Heart right ventricle (tissue), 16 donors: ENCODE measurements around the gene KCNN3. TPM values are rescaled to one million over a fixed set of nuclear protein-coding genes. Genes with fewer than 3 reads are reported as not detected.

Source experiments
- ATAC-seq, 8 donors: fragments of 200-7000 bp; cut with Tn5 transposase; one replicate each; pipeline ENCODE4 v1.9.1; 2020; ENCODE audit warnings: mild to moderate bottlenecking in 8 of 8, moderate library complexity in 8 of 8, moderate number of reproducible peaks in 1 of 8
- DNase-seq, 2 donors: peaks; one replicate each; pipeline ENCODE4 v3.0.0-alpha.2; 2020
- H3K27ac ChIP-seq, 10 donors: fragments of 200-600 bp; sonication (generic) in 2 of 10; one replicate each; pipeline versions ENCODE4 v1.5.0 to v1.8.0; 2020 to 2022; ENCODE audit warnings: mild to moderate bottlenecking in 3 of 10
- H3K27me3 ChIP-seq, 7 donors: fragments of 200-600 bp; one replicate each; pipeline ENCODE4 v1.8.0; 2021 to 2022; ENCODE audit warnings: mild to moderate bottlenecking in 2 of 7
- H3K36me3 ChIP-seq, 9 donors: fragments of 200-600 bp; sonication (generic) in 1 of 9; one replicate each; pipeline versions ENCODE4 v1.5.0 to v1.8.0; 2020 to 2022; ENCODE audit warnings: mild to moderate bottlenecking in 2 of 9
- H3K4me1 ChIP-seq, 9 donors: fragments of 200-600 bp; sonication (generic) in 1 of 9; one replicate each; pipeline versions ENCODE4 v1.5.0 to v1.8.0; 2020 to 2022; ENCODE audit warnings: mild to moderate bottlenecking in 4 of 9
- H3K4me3 ChIP-seq, 10 donors: fragments of 200-600 bp; sonication (generic) in 2 of 10; one replicate each; pipeline versions ENCODE4 v1.5.0 to v1.8.0; 2020 to 2022; ENCODE audit warnings: mild to moderate bottlenecking in 7 of 10, moderate library complexity in 2 of 10
- H3K9me3 ChIP-seq, 11 donors: fragments of 200-600 bp in 10 of 11; sonication (generic) in 2 of 11; one replicate each; pipeline versions ENCODE4 v1.5.0 to v1.8.0; 2013 to 2022; ENCODE audit warnings: mild to moderate bottlenecking in 2 of 11, control low read depth in 1 of 11, moderate library complexity in 1 of 11
- CTCF ChIP-seq, 9 donors: fragments of 200-600 bp; sonication (generic) in 2 of 9; IDR thresholded peaks; one replicate each; pipeline versions ENCODE4 v1.5.0 to v1.8.0; 2021 to 2022; ENCODE audit warnings: antibody characterized with exemption in 9 of 9, mild to moderate bottlenecking in 5 of 9, moderate library complexity in 1 of 9
- WGBS, 2 donors: extraction: QIAGEN DNeasy Blood & Tissue Kit; methylation state at CpG; one replicate each; pipeline ENCODE4 v1.1.7; 2013; ENCODE audit warnings: inconsistent platforms in 1 of 2; 5-methylcytosine and 5-hydroxymethylcytosine counted together
- intact Hi-C, 10 donors: fragments of 100-400 bp; cut with DNase I; formaldehyde crosslinking; loops; one replicate each; pipeline versions ENCODE4 v1.11.1 to v1.14.2; 2022
- polyA plus RNA-seq, 2 donors: library from polyadenylated mRNA; stranded (reverse); fragments of 200-250 nt; gene quantifications; one replicate each; pipeline ENCODE4 v1.2.3, GENCODE V29; 2013
- total RNA-seq, 10 donors: library from RNA; stranded (reverse); fragmentation: NEBNext Ultra II Directional in 3 of 10; extraction: Animal tissue kit (Norgen Biotek cat#: 25700) in 3 of 10; gene quantifications; one replicate each; pipeline versions ENCODE4 v1.2.1 to v1.2.4, GENCODE V29; 2021 to 2023
- donor health status: Arrhythmogenic right ventricular cardiomyopathy.
- donor health status: ischemic (EF 13 %, LVEDD 7.1; RV severe dilation, severe dysfunction).
- donor health status: healthy with polysubstance abuse.
- donor health status: DM: no; HTN: yes; CAD: no.
- donor health status: DM: no; HTN: no; CAD: no.
- donor health status: ischemic (EF 25% LVEDD 6.9; RV normal size, moderate dysfunction).
- donor health status: ischemic (EF 25% LVEDD 5.7; RV mildly dilated, moderate dysfunction).
- donor health status: healthy.
- donor health status: DM: yes; HTN: yes; CAD: no.
- donor health status: Ischemic cardiomyopathy.
- donor health status: ischemic (EF 35%, LVEDD 5.7; RV mildly dilated, moderate dysfunction).
- donor health status: nonischemic (EF 11% LVEDD 7.7; RV severe dilation, severe dysfunction).
- donor health status: DM: yes; HTN: yes; CAD: no.
- donor health status: PGD.
- donor health status: ischemic (EF 29% LVEDD 5.4; RV normal size, mild dysfunction).
- donor health status: nonischemic (EF 23%, LVEDD 6.1; RV moderate dilation, normal function).

The KCNN3 gene
- total and polyA plus RNA-seq, 12 donors = 0.17 to 5.9 (median 2.6) TPM

- no peak for ATAC-seq
- 78 to 80% methylated on average over 9 of the region's 9 CpGs for WGBS, 2 donors
- DNase-seq = no peak
- H3K9me3 ChIP-seq = no peaks in the 10 kb centered on the region
- H3K27ac ChIP-seq = peak overlapping the region in 2 of 10 donors; percentile 38 to 49
- no peak overlapping the region for H3K4me3 ChIP-seq
- no peaks in the 10 kb centered on the region for H3K27me3 ChIP-seq
- no peak for TF ChIP-seq CTCF (IDR thresholded peaks at IDR 0.05)
- intact Hi-C loops = no loop called here
- H3K4me1 ChIP-seq = peaks cover 17 to 73% (median 35%) of the 10 kb centered on the region in 9 donors
- no peaks in the 10 kb centered on the region for H3K36me3 ChIP-seq
These were observed 36.9 kb downstream of the KCNN3 start for GRCh38 chr1:154833209-154833608.

- no peak overlapping the region for H3K4me3 ChIP-seq
- DNase-seq = no peak
These were observed 37.7 kb downstream of the KCNN3 start for GRCh38 chr1:154832384-154832783.

GRCh38 chr1:154831462-154831861 lies 38.6 kb downstream of the KCNN3 start:
- H3K4me3 ChIP-seq = no peak overlapping the region

More at GRCh38 chr1:154832384-154832783, 37.7 kb downstream of the KCNN3 start:
- H3K9me3 ChIP-seq = no peaks in the 10 kb centered on the region
- H3K36me3 ChIP-seq = no peaks in the 10 kb centered on the region
- no peaks in the 10 kb centered on the region for H3K27me3 ChIP-seq
- TF ChIP-seq CTCF (IDR thresholded peaks at IDR 0.05) = no peak
- 88 to 96% methylated on average over 2 of the region's 2 CpGs for WGBS, 2 donors
- peak overlapping the region in 2 of 10 donors; percentile 38 to 49 for H3K27ac ChIP-seq
- intact Hi-C loops = no loop called here
- H3K4me1 ChIP-seq = peaks cover 17 to 66% (median 35%) of the 10 kb centered on the region in 9 donors
- no peak for ATAC-seq

GRCh38 chr1:154829062-154829461 lies 41.0 kb downstream of the KCNN3 start:
- DNase-seq = no peak
- Histone ChIP-seq H3K9me3 (no peaks in the 10 kb centered on the region), H3K4me1 (peaks cover 14 to 38% (median 26%) of the 10 kb centered on the region in 9 donors), H3K27me3 (no peaks in the 10 kb centered on the region), H3K36me3 (no peaks in the 10 kb centered on the region), H3K27ac (no peak overlapping the region), H3K4me3 (no peak overlapping the region)
- intact Hi-C loops = loop anchor here in 1 of 10 donors (5.0 kb wide), 1 partner anchor 48 kb away; no protein-coding TSS in a partner anchor
- no peak for TF ChIP-seq CTCF (IDR thresholded peaks at IDR 0.05)
- WGBS, 2 donors = 89 to 94% methylated on average over 5 of the region's 5 CpGs
- no peak for ATAC-seq

More at GRCh38 chr1:154831462-154831861, 38.6 kb downstream of the KCNN3 start:
- Histone ChIP-seq H3K27me3 (no peaks in the 10 kb centered on the region), H3K27ac (no peak overlapping the region), H3K36me3 (no peaks in the 10 kb centered on the region), H3K9me3 (no peaks in the 10 kb centered on the region), H3K4me1 (peaks cover 17 to 57% (median 35%) of the 10 kb centered on the region in 9 donors)
- intact Hi-C loops = no loop called here
- WGBS, 2 donors = 69 to 71% methylated on average over 2 of the region's 2 CpGs
- ATAC-seq = peak in 5 of 8 donors; percentile 15 to 44 (median 23)
- no peak for TF ChIP-seq CTCF (IDR thresholded peaks at IDR 0.05)
- peak in 1 of 2 donors; percentile 26 for DNase-seq
